NOMO-1 treated with dmso at 0.1 percent for 144 hours (cell line): ENCODE measurements around the gene TSSK3.
A peak's percentile ranks its signal among the peaks of the same experiment; 100 is the strongest.
"Not testable (repeated sequence)": the region's sequence is repeated elsewhere in the genome, so short reads cannot be mapped to it uniquely, and the experiment has no call there.

Source experiments
- DNase-seq: peaks from one replicate; lab custom pipeline; 2025; ENCODE audit not compliant: unreplicated experiment; lab: John Stamatoyannopoulos, UW

The TSSK3 gene

GRCh38 chr1:32394890-32395432 lies 32.6 kb downstream of the TSSK3 start:
- no peak for DNase-seq

DNA sequence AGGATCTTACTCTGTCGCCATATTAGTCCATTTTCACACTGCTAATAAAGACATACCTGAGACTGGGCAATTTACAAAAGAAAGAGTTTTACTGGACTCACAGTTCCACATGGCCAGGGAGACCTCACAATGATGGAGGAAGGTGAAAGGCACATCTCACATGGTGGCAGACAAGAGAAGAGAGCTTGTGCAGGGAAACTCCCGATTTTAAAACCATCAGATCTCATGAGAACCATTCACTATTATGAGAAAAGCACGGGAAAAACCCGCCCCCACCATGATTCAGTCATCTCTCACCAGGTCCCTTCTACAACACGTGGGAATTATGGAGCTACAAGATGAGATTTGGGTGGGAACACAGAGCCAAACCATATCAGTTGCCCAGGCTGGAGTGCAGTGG lies 34.2 kb downstream of the TSSK3 start:
- DNase-seq, result not testable (repeated sequence)

GRCh38 chr1:32398401-32398800 lies 36.1 kb downstream of the TSSK3 start:
- no peak for DNase-seq

- DNase-seq, result no peak
Observed at GRCh38 chr1:32399843-32400242, 37.5 kb downstream of the TSSK3 start.

DNA sequence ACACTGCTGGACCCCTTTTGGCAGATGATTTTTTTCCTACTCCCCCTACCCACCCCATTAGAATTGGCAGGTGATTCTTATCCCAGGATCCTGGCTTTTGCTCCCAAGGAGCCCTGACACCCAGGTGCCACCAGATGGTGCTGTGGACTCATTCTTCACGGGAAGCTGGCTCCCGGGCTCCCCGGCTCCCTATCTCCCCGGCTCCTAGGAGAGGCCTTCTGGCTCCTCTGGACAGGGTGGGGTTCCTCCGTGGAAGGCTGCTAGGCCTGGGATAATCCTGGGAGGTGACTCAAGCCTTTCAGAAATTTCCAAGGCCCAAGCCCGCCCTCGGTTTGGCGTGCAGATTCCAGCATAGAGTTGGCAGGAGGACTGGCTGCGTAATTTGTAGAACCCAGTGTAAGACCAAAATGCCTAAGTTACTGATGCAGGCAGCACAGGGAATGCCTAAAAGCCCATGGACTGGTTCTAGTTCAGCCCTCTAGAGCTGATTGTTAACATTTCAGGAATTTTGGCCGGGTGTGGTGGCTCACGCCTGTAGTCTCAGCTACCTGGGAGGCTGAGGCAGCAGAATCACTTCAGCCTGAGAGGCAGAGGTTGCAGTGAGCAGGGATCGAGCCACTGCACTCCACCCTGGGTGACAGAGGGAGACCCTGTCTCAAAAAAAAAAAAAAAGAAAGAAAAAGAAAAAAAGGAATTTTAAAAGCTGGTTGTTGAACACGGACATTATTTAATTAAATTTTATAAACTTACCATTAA lies 38.7 kb downstream of the TSSK3 start:
- DNase-seq, result no peak

DNA sequence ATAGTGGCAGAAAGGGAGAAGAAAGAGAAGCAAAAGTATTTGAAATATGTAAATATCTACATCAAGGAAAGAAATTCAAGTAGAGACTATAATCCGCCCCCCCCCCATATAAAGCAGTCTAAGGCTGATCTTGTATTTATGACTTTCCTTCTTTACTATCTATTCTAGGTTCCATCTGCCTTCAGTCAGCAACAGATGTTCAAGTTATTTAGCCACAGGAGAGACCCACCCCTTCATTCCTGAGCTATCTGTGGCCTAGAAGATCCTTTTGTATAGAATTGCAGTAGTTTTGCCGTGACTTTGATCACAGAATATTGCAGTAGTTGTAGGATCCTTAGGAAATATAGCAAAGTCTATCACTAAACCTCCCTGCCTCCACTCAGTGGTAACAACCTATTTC lies 42.6 kb downstream of the TSSK3 start:
- DNase-seq, result no peak

DNA sequence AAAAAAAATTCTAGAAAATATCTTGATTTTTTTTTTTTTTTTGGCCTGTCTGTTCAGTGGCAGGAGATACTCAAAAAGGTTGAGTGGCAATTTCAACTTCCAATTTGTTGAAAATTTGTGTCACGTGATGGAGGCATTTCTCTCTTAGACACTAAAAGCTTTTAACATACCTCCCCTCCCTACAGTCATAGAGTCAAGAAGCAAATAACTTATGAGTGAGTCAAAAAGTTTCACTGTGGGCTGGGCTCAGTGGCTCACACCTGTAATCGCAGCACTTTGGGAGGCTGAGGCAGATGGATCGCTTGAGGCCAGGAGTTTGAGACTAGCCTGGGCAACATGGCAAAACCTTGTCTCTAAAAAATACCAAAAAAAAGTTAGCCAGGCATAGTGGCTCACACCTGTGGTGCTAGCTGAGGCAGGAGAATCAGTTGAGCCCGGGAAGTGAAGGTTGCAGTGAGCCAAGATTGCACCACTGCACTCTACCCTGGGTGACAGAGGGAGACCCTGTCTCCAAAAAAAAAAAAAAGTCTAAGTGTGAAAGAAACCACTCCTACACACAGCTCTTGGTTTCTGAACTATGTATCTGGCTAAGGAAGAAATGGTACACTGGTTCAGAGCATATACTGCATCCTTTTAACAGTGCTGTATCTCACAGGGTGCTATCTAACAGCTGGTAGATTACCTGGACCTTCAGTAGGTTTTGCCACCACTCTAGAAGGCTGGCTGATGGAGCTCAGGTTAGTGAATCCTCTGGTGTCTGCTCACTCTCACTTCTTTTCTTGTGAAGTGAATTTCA lies 43.5 kb downstream of the TSSK3 start:
- DNase-seq, result no peak

- DNase-seq, result no peak
Observed at GRCh38 chr1:32406629-32407111, 44.3 kb downstream of the TSSK3 start.

DNA sequence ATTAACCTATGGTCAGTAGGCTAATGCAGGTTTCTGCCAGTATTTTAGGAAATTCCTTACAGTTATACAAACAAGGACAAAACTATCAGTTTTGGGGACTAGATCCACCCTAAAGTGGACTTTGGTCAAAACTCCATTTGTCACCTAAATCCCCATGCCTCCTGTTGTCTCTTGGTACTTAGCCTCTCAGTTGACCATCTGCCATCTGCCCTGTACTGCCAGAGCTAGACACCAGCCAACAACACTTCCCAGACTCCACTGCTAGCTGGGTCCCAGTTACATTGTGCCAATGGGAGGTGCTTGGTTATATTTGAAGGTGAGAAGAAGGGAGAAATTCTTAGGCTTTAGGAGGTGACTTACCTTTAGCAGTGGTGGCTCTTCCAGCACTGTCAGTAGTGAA lies 48.9 kb downstream of the TSSK3 start:
- no peak for DNase-seq

DNA sequence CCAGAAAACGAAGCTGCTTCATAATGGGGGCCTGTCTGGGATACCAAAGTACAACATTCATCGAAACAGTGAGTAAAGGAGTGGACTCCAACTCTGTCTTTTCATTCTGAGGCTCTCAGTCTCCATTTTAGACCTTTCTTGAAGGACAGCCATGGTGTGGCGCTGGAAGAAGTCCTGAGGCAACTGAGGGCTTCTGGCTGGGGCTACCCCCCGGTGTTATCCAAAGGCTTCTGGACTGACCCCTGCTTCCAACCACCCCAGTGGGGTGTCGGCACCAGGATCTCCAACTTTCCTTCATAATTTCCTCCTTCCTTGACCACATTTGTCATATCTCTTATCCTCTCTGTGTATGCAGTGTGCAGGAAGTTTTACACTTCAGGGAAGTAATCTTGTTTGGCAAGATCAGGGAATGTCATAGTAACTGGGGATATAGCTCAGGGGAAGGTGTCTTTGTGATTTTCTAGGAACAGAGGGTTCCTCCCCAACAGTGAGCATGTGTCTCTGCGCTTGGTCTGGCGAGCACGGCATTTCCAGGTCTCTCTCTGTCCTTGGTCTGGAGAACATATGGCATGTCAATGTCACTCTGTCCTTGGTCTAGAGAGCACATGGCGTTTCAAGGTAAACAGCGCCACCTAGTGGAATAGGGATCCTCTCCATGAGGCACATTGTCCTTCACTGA lies 51.3 kb downstream of the TSSK3 start:
- peak; percentile 73 for DNase-seq
